ENCODE measurements around the gene CRBN.

CRBN gene

GRCh38 chr3:3170998-3171397 lies 8.5 kb downstream of the CRBN start:
- peak; percentile 13 to 64 for DNase-seq

GRCh38 chr3:3165650-3166049 lies 13.8 kb downstream of the CRBN start:
- DNase-seq: no peak

- no peak for DNase-seq
Observed at GRCh38 chr3:3165241-3165640, 14.2 kb downstream of the CRBN start.

- DNase-seq: no peak
Observed at GRCh38 chr3:3160826-3161225, 18.7 kb downstream of the CRBN start.

- no peak for DNase-seq
Observed at GRCh38 chr3:3157484-3157883, 22.0 kb downstream of the CRBN start.

- no peak for DNase-seq
Observed at GRCh38 chr3:3154879-3155610, 24.4 kb downstream of the CRBN start.

- DNase-seq: no peak
Observed at GRCh38 chr3:3151513-3151912, 28.0 kb downstream of the CRBN start.

GRCh38 chr3:3149560-3149959 lies 29.9 kb downstream of the CRBN start:
- DNase-seq: no peak

GRCh38 chr3:3145831-3146230 lies 33.7 kb downstream of the CRBN start:
- DNase-seq: no peak

GRCh38 chr3:3141939-3142338 lies 37.6 kb downstream of the CRBN start:
- DNase-seq: no peak

- no peak for DNase-seq
Observed at GRCh38 chr3:3137526-3137925, 42.0 kb downstream of the CRBN start.

- DNase-seq: no peak
Observed at GRCh38 chr3:3134750-3135448, 44.6 kb downstream of the CRBN start.

- no peak for DNase-seq
Observed at GRCh38 chr3:3133500-3133899, 46.0 kb downstream of the CRBN start.

- DNase-seq: no peak
Observed at GRCh38 chr3:3129579-3129978, 49.9 kb downstream of the CRBN start.

GRCh38 chr3:3127432-3128010 lies 52.0 kb downstream of the CRBN start:
- DNase-seq: peak; percentile 36 to 49

GRCh38 chr3:3126477-3127431 lies 52.7 kb downstream of the CRBN start, which contains the start of gene TRNT1:
TSS of gene TRNT1 (plus strand) at chr3:3126940. CDS start at chr3:3129041, 2,101 bp downstream.
- peak; percentile 95 to 96 for DNase-seq

GRCh38 chr3:3125977-3126376 lies 53.5 kb downstream of the CRBN start:
- no peak for DNase-seq

GRCh38 chr3:3119393-3119851 lies 60.1 kb downstream of the CRBN start:
- no peak for DNase-seq

GRCh38 chr3:3117651-3118050 lies 61.8 kb downstream of the CRBN start:
- DNase-seq: no peak

GRCh38 chr3:3113042-3113709 lies 66.3 kb downstream of the CRBN start:
- DNase-seq: no peak

GRCh38 chr3:3110749-3111361 lies 68.6 kb downstream of the CRBN start:
- no peak for DNase-seq

- peak; percentile 42 to 67 for DNase-seq
Observed at GRCh38 chr3:3110299-3110630, 69.2 kb downstream of the CRBN start, which contains the start of gene IL5RA. TSS of gene IL5RA (minus strand) at chr3:3110374. CDS start at chr3:3104984, 5,390 bp downstream.

Measured in CD4-positive, alpha-beta T cell treated with Interleukin-1 beta for 1 hour (primary cell).